Fibroblast of skin of left biceps (primary cell): Measurements from ENCODE around the gene PLA2G2C.
A peak's percentile ranks its signal among the peaks of the same experiment; 100 is the strongest.
"Not testable (repeated sequence)": the region's sequence is repeated elsewhere in the genome, so short reads cannot be mapped to it uniquely, and the experiment has no call there.

ENCODE experiments used
- DNase-seq, 2 experiments: peaks; one replicate each; pipeline ENCODE4 v3.0.0-alpha.2; 2013; ENCODE audit warnings: low read depth in 2 of 2

The PLA2G2C gene

GRCh38 chr1:20185834-20186782, at the start of gene PLA2G2C, which contains the start of gene UBXN10:
Gene PLA2G2C, minus strand, starts transcription at chr1:20186518. Its CDS starts 9,155 bp downstream, at chr1:20177363.
Gene UBXN10, plus strand, starts transcription at chr1:20186096. Its CDS starts 4,466 bp downstream, at chr1:20190562.
- DNase-seq, result no peak

- no peak for DNase-seq
Observed at GRCh38 chr1:20234788-20235535, 48.6 kb upstream of the PLA2G2C start.

- DNase-seq, result no peak
Observed at GRCh38 chr1:20233866-20234265, 47.5 kb upstream of the PLA2G2C start.

- DNase-seq, result no peak
Observed at GRCh38 chr1:20233394-20233793, 47.1 kb upstream of the PLA2G2C start.

- DNase-seq, result not testable (repeated sequence)
Observed at GRCh38 chr1:20232564-20232963, 46.2 kb upstream of the PLA2G2C start.

- no peak for DNase-seq
Observed at GRCh38 chr1:20229171-20229570, 42.9 kb upstream of the PLA2G2C start.

- no peak for DNase-seq
Observed at GRCh38 chr1:20228314-20228825, 42.1 kb upstream of the PLA2G2C start.

GRCh38 chr1:20227704-20228103, 41.4 kb upstream of the PLA2G2C start:
- no peak for DNase-seq

- no peak for DNase-seq
Observed at GRCh38 chr1:20224546-20224945, 38.2 kb upstream of the PLA2G2C start.

- no peak for DNase-seq
Observed at GRCh38 chr1:20223551-20224419, 37.5 kb upstream of the PLA2G2C start.

GRCh38 chr1:20223106-20223505, 36.8 kb upstream of the PLA2G2C start:
- no peak for DNase-seq

GRCh38 chr1:20220036-20220435, 33.7 kb upstream of the PLA2G2C start:
- no peak for DNase-seq

GRCh38 chr1:20219053-20219452, 32.7 kb upstream of the PLA2G2C start:
- not testable (repeated sequence) for DNase-seq

GRCh38 chr1:20216574-20216973, 30.3 kb upstream of the PLA2G2C start:
- no peak for DNase-seq

- no peak for DNase-seq
Observed at GRCh38 chr1:20215716-20216115, 29.4 kb upstream of the PLA2G2C start.

GRCh38 chr1:20212685-20213331, 26.5 kb upstream of the PLA2G2C start:
- peak; percentile 3 to 5 for DNase-seq

GRCh38 chr1:20212085-20212684, 25.9 kb upstream of the PLA2G2C start:
- DNase-seq, result no peak

GRCh38 chr1:20211511-20211931, 25.2 kb upstream of the PLA2G2C start:
- no peak for DNase-seq

GRCh38 chr1:20210736-20211460, 24.6 kb upstream of the PLA2G2C start:
- no peak for DNase-seq

GRCh38 chr1:20209471-20209870, 23.2 kb upstream of the PLA2G2C start:
- no peak for DNase-seq
